ENCODE measurements around the gene FAU. TPM values are rescaled to one million over a fixed set of nuclear protein-coding genes. Genes with fewer than 3 reads are reported as not detected.

The FAU gene
- total RNA-seq, result 754 TPM
- long read RNA-seq, transcript FAU-207 (5 exons, 847 nt), result major isoform, 163 of 167 reads
- long read RNA-seq, partial matches to known transcripts, result 1 of 167 reads
- long read RNA-seq, other reads (novel, unspliced or antisense), result 0 of 167 reads

DNA sequence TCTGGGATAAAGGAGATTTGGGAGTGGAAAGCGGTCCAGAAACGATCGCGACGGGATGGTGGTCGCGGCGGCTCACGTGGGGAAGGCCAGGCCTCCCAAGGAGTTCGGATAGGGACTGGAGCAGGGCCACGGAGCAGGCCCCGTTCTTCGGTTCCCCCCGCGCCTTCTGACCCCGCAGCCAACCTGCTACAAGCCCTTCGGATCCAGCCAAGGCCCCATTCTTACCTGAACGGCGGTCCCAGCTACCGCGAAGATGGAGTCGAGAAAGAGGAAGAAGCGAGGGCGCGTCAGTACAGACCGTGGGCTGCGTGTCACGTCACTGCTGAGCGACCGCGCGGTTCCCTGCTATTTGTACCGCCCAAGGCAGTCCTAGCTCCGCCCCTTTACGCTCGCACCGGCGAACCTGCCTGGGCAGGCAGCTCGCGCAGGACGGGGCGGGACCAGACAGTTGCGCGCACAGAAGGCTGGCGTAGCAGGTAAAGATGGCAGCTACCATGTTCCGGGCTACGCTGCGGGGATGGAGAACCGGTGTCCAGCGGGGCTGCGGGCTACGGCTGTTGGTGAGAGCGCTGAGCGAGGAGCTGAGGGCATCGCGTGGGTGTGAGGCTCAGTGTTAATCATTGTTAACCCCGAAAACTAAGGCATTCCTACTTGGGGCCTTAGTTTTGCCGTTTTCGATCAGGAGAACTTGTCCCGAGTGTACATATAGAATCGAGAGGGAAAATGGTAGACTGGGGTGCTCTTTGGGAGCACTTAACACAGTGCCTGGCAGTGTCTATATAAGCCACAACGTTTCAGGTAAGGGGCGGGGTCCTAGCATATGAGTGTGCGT lies at the start of gene FAU, which contains the start of gene MRPL49:
Gene FAU, minus strand, starts transcription at position 270 of the 832 bp plus-strand sequence. CDS start 321 bp downstream, outside the sequence.
Gene MRPL49, plus strand, starts transcription at position 457 of the 832 bp plus-strand sequence. Its CDS starts 26 bp downstream, at position 483.
- TF ChIP-seq, protein P1, sequence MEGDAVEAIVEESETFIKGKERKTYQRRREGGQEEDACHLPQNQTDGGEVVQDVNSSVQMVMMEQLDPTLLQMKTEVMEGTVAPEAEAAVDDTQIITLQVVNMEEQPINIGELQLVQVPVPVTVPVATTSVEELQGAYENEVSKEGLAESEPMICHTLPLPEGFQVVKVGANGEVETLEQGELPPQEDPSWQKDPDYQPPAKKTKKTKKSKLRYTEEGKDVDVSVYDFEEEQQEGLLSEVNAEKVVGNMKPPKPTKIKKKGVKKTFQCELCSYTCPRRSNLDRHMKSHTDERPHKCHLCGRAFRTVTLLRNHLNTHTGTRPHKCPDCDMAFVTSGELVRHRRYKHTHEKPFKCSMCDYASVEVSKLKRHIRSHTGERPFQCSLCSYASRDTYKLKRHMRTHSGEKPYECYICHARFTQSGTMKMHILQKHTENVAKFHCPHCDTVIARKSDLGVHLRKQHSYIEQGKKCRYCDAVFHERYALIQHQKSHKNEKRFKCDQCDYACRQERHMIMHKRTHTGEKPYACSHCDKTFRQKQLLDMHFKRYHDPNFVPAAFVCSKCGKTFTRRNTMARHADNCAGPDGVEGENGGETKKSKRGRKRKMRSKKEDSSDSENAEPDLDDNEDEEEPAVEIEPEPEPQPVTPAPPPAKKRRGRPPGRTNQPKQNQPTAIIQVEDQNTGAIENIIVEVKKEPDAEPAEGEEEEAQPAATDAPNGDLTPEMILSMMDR (IDR thresholded peaks at IDR 0.05), result no peak
- DNase-seq, result peak; percentile 100
- intact Hi-C loops (cut with DNase I), result no loop called here
- Histone ChIP-seq H3K36me3 (peaks cover 64% of the 10 kb centered on the region), H3K9me3 (no peaks in the 10 kb centered on the region), H3K4me1 (peaks cover 20% of the 10 kb centered on the region), H3K27ac (peak within 1 kb of the TSS; percentile 93), H3K27me3 (no peaks in the 10 kb centered on the region), H3K4me3 (peak within 1 kb of the TSS; percentile 97)
- ATAC-seq, result peak; percentile 90

DNA sequence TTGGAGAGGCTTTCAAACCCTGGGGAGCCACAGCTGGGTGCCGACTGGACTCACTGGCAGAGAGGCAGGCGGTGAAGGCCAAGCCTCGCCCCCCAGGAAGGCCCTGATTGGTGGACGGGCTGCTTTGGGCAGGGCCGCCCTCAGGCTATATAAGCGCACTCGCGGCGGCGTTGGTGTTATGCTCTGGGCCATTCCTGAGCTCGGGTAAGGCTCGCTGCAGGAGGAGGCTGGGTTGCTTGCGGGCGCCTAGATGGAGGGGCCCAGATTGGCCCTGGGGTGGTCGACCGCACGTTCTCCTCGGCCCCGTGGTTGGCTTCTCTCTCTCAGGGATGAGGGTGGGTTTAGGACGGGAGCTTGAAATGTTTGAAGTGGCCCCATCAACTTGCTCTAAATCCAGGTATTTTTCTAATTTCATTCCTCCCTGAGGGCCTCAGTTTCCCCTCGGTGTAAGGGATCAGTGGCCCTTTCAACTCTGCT lies 48.2 kb upstream of the FAU start, which contains the start of gene SPDYC:
Gene SPDYC, plus strand, starts transcription at position 176 of the 477 bp plus-strand sequence. CDS start 1,125 bp downstream, outside the sequence.
- TF ChIP-seq, protein P1 (IDR thresholded peaks at IDR 0.05), result no peak
- DNase-seq, result no peak
- H3K9me3 ChIP-seq, result no peaks in the 10 kb centered on the region
- intact Hi-C loops (cut with DNase I), result no loop called here
- H3K4me1 ChIP-seq, result no peaks in the 10 kb centered on the region
- H3K27ac ChIP-seq, result no peak within 1 kb of the TSS
- no peak within 1 kb of the TSS for H3K4me3 ChIP-seq
- H3K36me3 ChIP-seq, result no peaks in the 10 kb centered on the region
- no peaks in the 10 kb centered on the region for H3K27me3 ChIP-seq
- peak; percentile 15 for ATAC-seq

DNA sequence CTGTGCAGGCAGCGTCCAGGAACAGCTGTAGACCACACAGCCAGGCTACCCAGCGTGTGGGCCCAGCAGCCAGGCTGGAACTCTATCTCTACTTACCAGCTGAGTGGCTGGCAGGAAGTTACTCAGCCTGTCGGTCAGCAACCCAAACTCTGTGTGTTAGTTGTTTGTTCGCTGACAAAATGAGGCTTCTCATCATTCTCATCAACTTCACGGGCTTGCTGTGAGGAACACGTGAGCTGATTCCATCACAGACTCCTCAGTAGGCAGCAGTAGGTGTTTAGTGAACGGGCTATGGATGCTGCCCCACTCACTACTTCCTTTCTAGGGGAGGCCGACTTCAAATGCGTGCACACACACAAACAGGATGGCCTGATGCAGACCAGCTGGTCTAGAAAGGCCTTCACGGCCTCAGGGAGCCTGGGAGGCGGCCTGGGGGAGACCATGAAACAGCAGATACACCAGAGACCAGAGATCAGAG lies 47.3 kb upstream of the FAU start:
- ATAC-seq, result peak; percentile 17
- no peak overlapping the region for H3K4me3 ChIP-seq
- no peaks in the 10 kb centered on the region for H3K36me3 ChIP-seq
- no peak for DNase-seq
- no peaks in the 10 kb centered on the region for H3K27me3 ChIP-seq
- TF ChIP-seq, protein P1 (IDR thresholded peaks at IDR 0.05), result no peak
- no peaks in the 10 kb centered on the region for H3K4me1 ChIP-seq
- intact Hi-C loops (cut with DNase I), result no loop called here
- no peaks in the 10 kb centered on the region for H3K9me3 ChIP-seq
- no peak overlapping the region for H3K27ac ChIP-seq

DNA sequence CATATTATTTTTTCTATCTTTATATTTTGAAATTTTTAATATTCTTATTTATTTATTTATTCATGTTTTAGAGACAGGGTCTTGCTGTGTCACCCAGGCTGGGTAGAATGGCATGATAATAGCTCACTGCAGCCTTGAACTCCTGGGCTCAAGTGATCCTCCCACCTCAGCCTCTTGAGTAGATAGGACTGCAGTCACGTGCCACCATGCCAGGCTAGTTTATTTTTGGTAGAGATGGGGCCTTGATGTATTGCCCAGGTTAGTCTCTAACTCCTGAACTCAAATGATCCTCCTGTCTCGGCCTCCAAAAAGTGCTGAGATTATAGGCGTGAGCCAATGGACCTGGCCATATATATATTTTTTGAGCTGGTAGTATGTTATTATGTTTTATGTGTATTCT lies 45.7 kb upstream of the FAU start:
- intact Hi-C loops (cut with DNase I), result no loop called here
- no peaks in the 10 kb centered on the region for H3K27me3 ChIP-seq
- no peaks in the 10 kb centered on the region for H3K36me3 ChIP-seq
- no peak overlapping the region for H3K27ac ChIP-seq
- no peaks in the 10 kb centered on the region for H3K4me1 ChIP-seq
- no peak for DNase-seq
- H3K9me3 ChIP-seq, result no peaks in the 10 kb centered on the region
- TF ChIP-seq, protein P1 (IDR thresholded peaks at IDR 0.05), result no peak
- ATAC-seq, result no peak
- no peak overlapping the region for H3K4me3 ChIP-seq

DNA sequence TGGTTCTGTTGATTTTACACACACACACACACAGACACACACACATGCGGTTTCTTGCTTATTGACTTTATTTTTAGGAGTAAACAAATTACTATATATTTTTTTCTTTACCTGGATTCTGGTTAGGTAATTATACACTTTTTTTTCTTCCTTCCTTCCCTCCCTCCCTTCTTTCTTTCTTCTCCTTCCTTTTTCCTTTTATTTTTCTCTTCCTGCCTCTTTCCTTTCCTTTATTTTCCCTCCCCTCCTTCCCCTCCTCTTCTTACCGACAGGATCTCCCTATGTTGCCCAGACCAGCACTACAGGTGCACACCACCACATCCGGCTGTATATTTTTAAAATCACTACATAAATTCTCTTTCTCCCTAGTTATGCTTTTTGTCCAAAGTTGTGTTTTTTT lies 45.0 kb upstream of the FAU start:
- H3K36me3 ChIP-seq, result no peaks in the 10 kb centered on the region
- no peaks in the 10 kb centered on the region for H3K9me3 ChIP-seq
- H3K4me3 ChIP-seq, result no peak overlapping the region
- H3K4me1 ChIP-seq, result no peaks in the 10 kb centered on the region
- H3K27me3 ChIP-seq, result no peaks in the 10 kb centered on the region
- no peak overlapping the region for H3K27ac ChIP-seq
- ATAC-seq (no peak), DNase-seq (no peak)
- intact Hi-C loops (cut with DNase I), result no loop called here
- TF ChIP-seq, protein P1 (IDR thresholded peaks at IDR 0.05), result no peak

All from upper lobe of right lung (tissue), 1 donor.